Stimulated activated CD8-positive, alpha-beta memory T cell treated with anti-CD3 and anti-CD28 coated beads, Interleukin-12 subunit alpha, Interleukin-12 subunit beta, amount 100 ng/mL, for 1 hour (primary cell): ENCODE data around the gene OPRPN.

Source experiments
- DNase-seq: peaks from one replicate; pipeline ENCODE4 v3.0.0-alpha.2; 2020; ENCODE audit warnings: low read depth

OPRPN gene

GRCh38 chr4:70397580-70397979, at the start of gene OPRPN:
Gene OPRPN, plus strand, starts transcription at chr4:70397940. Its CDS starts 1,346 bp downstream, at chr4:70399286.
- no peak for DNase-seq

GRCh38 chr4:70356185-70356584, 41.6 kb upstream of the OPRPN start:
- no peak for DNase-seq

GRCh38 chr4:70359115-70359661, 38.6 kb upstream of the OPRPN start:
- no peak for DNase-seq

GRCh38 chr4:70360460-70360859, 37.3 kb upstream of the OPRPN start, which contains the start of gene SMR3A:
Gene SMR3A, plus strand, starts transcription at chr4:70360760. Its CDS starts 1,356 bp downstream, at chr4:70362116.
- DNase-seq: no peak

- no peak for DNase-seq
Measured at GRCh38 chr4:70364002-70364401, 33.7 kb upstream of the OPRPN start.

- no peak for DNase-seq
Measured at GRCh38 chr4:70365479-70365878, 32.3 kb upstream of the OPRPN start.

GRCh38 chr4:70367813-70368212, 29.9 kb upstream of the OPRPN start:
- DNase-seq: no peak

- DNase-seq: no peak
Measured at GRCh38 chr4:70371987-70372386, 25.8 kb upstream of the OPRPN start.

GRCh38 chr4:70372760-70373159, 25.0 kb upstream of the OPRPN start:
- no peak for DNase-seq

- DNase-seq: no peak
Measured at GRCh38 chr4:70380578-70380977, 17.2 kb upstream of the OPRPN start.

- DNase-seq: no peak
Measured at GRCh38 chr4:70382691-70383181, 15.0 kb upstream of the OPRPN start, which contains the start of gene SMR3B. Gene SMR3B, plus strand, starts transcription at chr4:70383131. Its CDS starts 1,380 bp downstream, at chr4:70384511.

- no peak for DNase-seq
Measured at GRCh38 chr4:70392057-70392776, 5.5 kb upstream of the OPRPN start.

- DNase-seq: no peak
Measured at GRCh38 chr4:70399319-70399718, 1.6 kb downstream of the OPRPN start.

GRCh38 chr4:70402762-70403161, 5.0 kb downstream of the OPRPN start:
- no peak for DNase-seq

GRCh38 chr4:70405765-70406164, 8.0 kb downstream of the OPRPN start:
- no peak for DNase-seq

- no peak for DNase-seq
Measured at GRCh38 chr4:70425306-70425705, 27.6 kb downstream of the OPRPN start.

GRCh38 chr4:70426789-70427188, 29.0 kb downstream of the OPRPN start:
- no peak for DNase-seq

- no peak for DNase-seq
Measured at GRCh38 chr4:70437197-70437596, 39.5 kb downstream of the OPRPN start.

- no peak for DNase-seq
Measured at GRCh38 chr4:70442474-70442873, 44.7 kb downstream of the OPRPN start.

- DNase-seq: no peak
Measured at GRCh38 chr4:70443329-70443728, 45.6 kb downstream of the OPRPN start.

GRCh38 chr4:70449220-70449619, 51.5 kb downstream of the OPRPN start:
- no peak for DNase-seq

GRCh38 chr4:70452946-70453345, 55.2 kb downstream of the OPRPN start:
- DNase-seq: no peak
